WTC11 (cell line): Measurements from ENCODE around the gene AP2S1. TPM values are rescaled to one million over a fixed set of nuclear protein-coding genes. Genes with fewer than 3 reads are reported as not detected.
A peak's percentile ranks its signal among the peaks of the same experiment; 100 is the strongest.

Source experiments
- ATAC-seq: fragments of 200-7000 bp; cut with Tn5 transposase; 2 replicates; pipeline ENCODE4 v1.10.0; 2021; ENCODE audit warnings: mild to moderate bottlenecking, moderate library complexity
- CTCF ChIA-PET: fragments of 300-600 bp; sonication (Branson Sonifier 250); formaldehyde crosslinking; loops from one replicate; lab custom pipeline; 2021; ENCODE audit warnings: antibody characterized with exemption; lab: Charles Lee
- POLR2A ChIA-PET: fragments of 350-600 bp; sonication (Branson Sonifier 250); formaldehyde crosslinking; loops from one replicate; lab custom pipeline; 2021; ENCODE audit warnings: antibody characterized with exemption; lab: Charles Lee
- DNase-seq: peaks from one replicate; pipeline ENCODE4 v3.0.0; 2021; ENCODE audit warnings: low spot score
- H3K27ac Mint-ChIP-seq: 2 replicates; pipeline ENCODE4 v1.8.0; 2021; ENCODE audit warnings: mixed read lengths
- H3K27me3 Mint-ChIP-seq: 2 replicates; pipeline ENCODE4 v1.8.0; 2021; ENCODE audit warnings: low read depth, mild to moderate bottlenecking, moderate library complexity, mixed read lengths
- H3K36me3 Mint-ChIP-seq: 2 replicates; pipeline ENCODE4 v1.8.0; 2021; ENCODE audit warnings: mixed read lengths
- H3K4me1 Mint-ChIP-seq: 2 replicates; pipeline ENCODE4 v1.8.0; 2022; ENCODE audit warnings: mixed read lengths
- H3K4me3 Mint-ChIP-seq: 2 replicates; pipeline ENCODE4 v1.8.0; 2021; ENCODE audit warnings: mild to moderate bottlenecking, moderate library complexity, mixed read lengths
- H3K9me3 Mint-ChIP-seq: 2 replicates; pipeline ENCODE4 v1.8.0; 2021; ENCODE audit warnings: mixed read lengths
- FOXJ3 ChIP-seq: sonication (generic); formaldehyde crosslinking; IDR thresholded peaks from 2 replicates; pipeline ENCODE4 v1.9.0; 2021; ENCODE audit warnings: missing genetic modification reagents, mild to moderate bottlenecking, borderline replicate concordance
- IRF2 ChIP-seq: sonication (generic); formaldehyde crosslinking; IDR thresholded peaks from 2 replicates; pipeline ENCODE4 v1.8.0; 2022; ENCODE audit warnings: low read depth, missing genetic modification reagents, borderline replicate concordance
- KAT7 ChIP-seq: sonication (generic); formaldehyde crosslinking; IDR thresholded peaks from 2 replicates; pipeline ENCODE4 v1.8.1; 2023; ENCODE audit warnings: missing genetic modification reagents, mild to moderate bottlenecking, borderline replicate concordance
- NFE2L1 ChIP-seq: sonication (generic); formaldehyde crosslinking; IDR thresholded peaks from 2 replicates; pipeline ENCODE4 v1.8.1; 2023; ENCODE audit warnings: missing genetic modification reagents
- RELA ChIP-seq: sonication (generic); formaldehyde crosslinking; IDR thresholded peaks from 2 replicates; pipeline ENCODE4 v1.8.1; 2022; ENCODE audit warnings: missing genetic modification reagents, mild to moderate bottlenecking, borderline replicate concordance
- SP1 ChIP-seq: sonication (generic); formaldehyde crosslinking; conservative IDR thresholded peaks from 2 replicates; pipeline ENCODE4 v1.8.1; 2022; ENCODE audit warnings: missing genetic modification reagents
- TEAD4 ChIP-seq: sonication (generic); formaldehyde crosslinking; IDR thresholded peaks from 2 replicates; pipeline ENCODE4 v1.8.0; 2022; ENCODE audit warnings: mild to moderate bottlenecking, missing genetic modification reagents
- TP53 ChIP-seq: sonication (generic); formaldehyde crosslinking; IDR thresholded peaks from 2 replicates; pipeline ENCODE4 v1.8.1; 2023; ENCODE audit warnings: mild to moderate bottlenecking, missing genetic modification reagents
- ZBTB21 ChIP-seq: sonication (generic); formaldehyde crosslinking; IDR thresholded peaks from 2 replicates; pipeline ENCODE4 v1.8.1; 2023; ENCODE audit warnings: mild to moderate bottlenecking, missing genetic modification reagents, borderline replicate concordance
- ZNF396 ChIP-seq: fragments of 250-450 bp; sonication (Bioruptor Pico); IDR thresholded peaks from 2 replicates; pipeline ENCODE4 v1.8.0; 2021; ENCODE audit warnings: mild to moderate bottlenecking, moderate library complexity, borderline replicate concordance
- total RNA-seq: library from RNA; stranded (reverse); gene quantifications from 3 replicates; pipeline ENCODE4 v1.2.3, GENCODE V29; 2021
- TF ChIP-seq, protein P1 (sequence below): sonication (generic); formaldehyde crosslinking; IDR thresholded peaks from 2 replicates; pipeline ENCODE4 v1.8.0; 2023; ENCODE audit warnings: missing genetic modification reagents, mild to moderate bottlenecking, borderline replicate concordance
- TF ChIP-seq, protein P2 (sequence below): sonication (generic); formaldehyde crosslinking; IDR thresholded peaks from 2 replicates; pipeline ENCODE4 v1.8.1; 2023; ENCODE audit warnings: mild to moderate bottlenecking, missing genetic modification reagents, moderate library complexity
- TF ChIP-seq, protein P3 (sequence below): sonication (generic); formaldehyde crosslinking; IDR thresholded peaks from 2 replicates; pipeline ENCODE4 v1.8.1; 2022; ENCODE audit warnings: mild to moderate bottlenecking, missing genetic modification reagents, moderate library complexity, borderline replicate concordance
- TF ChIP-seq, protein P4 (sequence below): sonication (generic); formaldehyde crosslinking; IDR thresholded peaks from 2 replicates; pipeline ENCODE4 v1.8.1; 2022; ENCODE audit warnings: mild to moderate bottlenecking, moderate library complexity, missing genetic modification reagents
- TF ChIP-seq, protein P5 (sequence below): sonication (generic); formaldehyde crosslinking; IDR thresholded peaks from 2 replicates; pipeline ENCODE4 v1.8.1; 2022; ENCODE audit warnings: low read depth, mild to moderate bottlenecking, moderate library complexity, missing genetic modification reagents, borderline replicate concordance
- TF ChIP-seq, protein P6 (sequence below): sonication (generic); formaldehyde crosslinking; IDR thresholded peaks from 2 replicates; pipeline ENCODE4 v1.8.1; 2023; ENCODE audit warnings: mild to moderate bottlenecking, missing genetic modification reagents

AP2S1 gene
- total RNA-seq, 1 experiment from 2014 or later = 249 TPM

DNA sequence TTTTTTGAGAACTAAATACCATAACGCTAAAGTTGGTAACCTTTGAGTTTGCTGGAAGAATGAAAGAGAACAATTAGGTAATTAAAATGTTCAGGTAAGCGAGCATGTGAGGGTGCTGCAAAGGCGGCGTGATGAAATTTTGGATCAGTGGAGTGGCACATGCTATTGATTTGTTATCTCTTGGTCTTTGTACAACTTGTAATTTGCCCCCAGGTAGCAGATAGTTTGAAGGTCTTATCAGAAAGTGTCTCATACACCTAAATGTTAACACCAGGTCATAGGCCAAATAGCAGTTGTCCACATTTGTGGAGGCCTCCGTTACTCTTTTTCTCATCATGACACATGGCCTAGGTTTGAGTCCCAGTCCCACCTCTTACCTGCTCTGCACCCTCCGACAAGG lies 25.0 kb upstream of the AP2S1 start (continued):
- TF ChIP-seq, protein P1, sequence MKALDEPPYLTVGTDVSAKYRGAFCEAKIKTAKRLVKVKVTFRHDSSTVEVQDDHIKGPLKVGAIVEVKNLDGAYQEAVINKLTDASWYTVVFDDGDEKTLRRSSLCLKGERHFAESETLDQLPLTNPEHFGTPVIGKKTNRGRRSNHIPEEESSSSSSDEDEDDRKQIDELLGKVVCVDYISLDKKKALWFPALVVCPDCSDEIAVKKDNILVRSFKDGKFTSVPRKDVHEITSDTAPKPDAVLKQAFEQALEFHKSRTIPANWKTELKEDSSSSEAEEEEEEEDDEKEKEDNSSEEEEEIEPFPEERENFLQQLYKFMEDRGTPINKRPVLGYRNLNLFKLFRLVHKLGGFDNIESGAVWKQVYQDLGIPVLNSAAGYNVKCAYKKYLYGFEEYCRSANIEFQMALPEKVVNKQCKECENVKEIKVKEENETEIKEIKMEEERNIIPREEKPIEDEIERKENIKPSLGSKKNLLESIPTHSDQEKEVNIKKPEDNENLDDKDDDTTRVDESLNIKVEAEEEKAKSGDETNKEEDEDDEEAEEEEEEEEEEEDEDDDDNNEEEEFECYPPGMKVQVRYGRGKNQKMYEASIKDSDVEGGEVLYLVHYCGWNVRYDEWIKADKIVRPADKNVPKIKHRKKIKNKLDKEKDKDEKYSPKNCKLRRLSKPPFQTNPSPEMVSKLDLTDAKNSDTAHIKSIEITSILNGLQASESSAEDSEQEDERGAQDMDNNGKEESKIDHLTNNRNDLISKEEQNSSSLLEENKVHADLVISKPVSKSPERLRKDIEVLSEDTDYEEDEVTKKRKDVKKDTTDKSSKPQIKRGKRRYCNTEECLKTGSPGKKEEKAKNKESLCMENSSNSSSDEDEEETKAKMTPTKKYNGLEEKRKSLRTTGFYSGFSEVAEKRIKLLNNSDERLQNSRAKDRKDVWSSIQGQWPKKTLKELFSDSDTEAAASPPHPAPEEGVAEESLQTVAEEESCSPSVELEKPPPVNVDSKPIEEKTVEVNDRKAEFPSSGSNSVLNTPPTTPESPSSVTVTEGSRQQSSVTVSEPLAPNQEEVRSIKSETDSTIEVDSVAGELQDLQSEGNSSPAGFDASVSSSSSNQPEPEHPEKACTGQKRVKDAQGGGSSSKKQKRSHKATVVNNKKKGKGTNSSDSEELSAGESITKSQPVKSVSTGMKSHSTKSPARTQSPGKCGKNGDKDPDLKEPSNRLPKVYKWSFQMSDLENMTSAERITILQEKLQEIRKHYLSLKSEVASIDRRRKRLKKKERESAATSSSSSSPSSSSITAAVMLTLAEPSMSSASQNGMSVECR (CRISPR knock-in tag) = no peak
- TF ChIP-seq, protein P2, sequence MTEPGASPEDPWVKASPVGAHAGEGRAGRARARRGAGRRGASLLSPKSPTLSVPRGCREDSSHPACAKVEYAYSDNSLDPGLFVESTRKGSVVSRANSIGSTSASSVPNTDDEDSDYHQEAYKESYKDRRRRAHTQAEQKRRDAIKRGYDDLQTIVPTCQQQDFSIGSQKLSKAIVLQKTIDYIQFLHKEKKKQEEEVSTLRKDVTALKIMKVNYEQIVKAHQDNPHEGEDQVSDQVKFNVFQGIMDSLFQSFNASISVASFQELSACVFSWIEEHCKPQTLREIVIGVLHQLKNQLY (CRISPR knock-in tag) = no peak
- no peak for TF ChIP-seq ZBTB21 (CRISPR knock-in tag)
- no peak for TF ChIP-seq IRF2 (CRISPR knock-in tag)

DNA sequence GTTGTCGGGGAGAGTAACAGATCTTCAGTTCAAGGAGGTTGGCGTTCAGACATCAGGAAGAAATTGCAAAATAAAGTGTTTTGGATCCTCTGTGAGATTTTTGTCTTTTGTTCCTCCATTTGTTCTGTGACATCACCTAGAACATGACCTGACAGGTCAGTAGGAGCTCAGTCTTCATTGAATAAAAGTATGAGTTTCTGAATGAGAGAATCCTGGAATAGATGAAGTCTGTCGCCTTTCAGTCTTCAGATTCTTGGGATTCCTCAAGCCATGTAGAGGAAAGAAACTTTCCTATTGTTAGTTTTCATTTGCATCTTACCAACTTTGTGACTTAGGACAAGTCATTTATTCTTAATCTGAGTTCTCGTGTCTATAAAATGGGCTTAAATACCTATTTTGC lies 24.6 kb upstream of the AP2S1 start:
- no peaks in the 10 kb centered on the region for H3K27me3 Mint-ChIP-seq
- CTCF ChIA-PET = no interaction called here
- H3K36me3 Mint-ChIP-seq = peaks cover 5% of the 10 kb centered on the region
- H3K27ac Mint-ChIP-seq = peak overlapping the region; percentile 98
- DNase-seq = no peak
- peaks cover 9% of the 10 kb centered on the region for H3K4me1 Mint-ChIP-seq
- POLR2A ChIA-PET = no interaction called here
- no peaks in the 10 kb centered on the region for H3K9me3 Mint-ChIP-seq
- ATAC-seq = peak; percentile 48
- no peak for TF ChIP-seq ZNF396 (CRISPR knock-in tag)
- TF ChIP-seq KAT7 (CRISPR knock-in tag) = no peak
- TF ChIP-seq RELA (CRISPR knock-in tag) = no peak
- TF ChIP-seq TP53 (CRISPR knock-in tag) = no peak
- TF ChIP-seq NFE2L1 (CRISPR knock-in tag) = no peak
- TF ChIP-seq, protein P3, sequence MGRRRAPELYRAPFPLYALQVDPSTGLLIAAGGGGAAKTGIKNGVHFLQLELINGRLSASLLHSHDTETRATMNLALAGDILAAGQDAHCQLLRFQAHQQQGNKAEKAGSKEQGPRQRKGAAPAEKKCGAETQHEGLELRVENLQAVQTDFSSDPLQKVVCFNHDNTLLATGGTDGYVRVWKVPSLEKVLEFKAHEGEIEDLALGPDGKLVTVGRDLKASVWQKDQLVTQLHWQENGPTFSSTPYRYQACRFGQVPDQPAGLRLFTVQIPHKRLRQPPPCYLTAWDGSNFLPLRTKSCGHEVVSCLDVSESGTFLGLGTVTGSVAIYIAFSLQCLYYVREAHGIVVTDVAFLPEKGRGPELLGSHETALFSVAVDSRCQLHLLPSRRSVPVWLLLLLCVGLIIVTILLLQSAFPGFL (CRISPR knock-in tag) = no peak
- TF ChIP-seq, protein P4, sequence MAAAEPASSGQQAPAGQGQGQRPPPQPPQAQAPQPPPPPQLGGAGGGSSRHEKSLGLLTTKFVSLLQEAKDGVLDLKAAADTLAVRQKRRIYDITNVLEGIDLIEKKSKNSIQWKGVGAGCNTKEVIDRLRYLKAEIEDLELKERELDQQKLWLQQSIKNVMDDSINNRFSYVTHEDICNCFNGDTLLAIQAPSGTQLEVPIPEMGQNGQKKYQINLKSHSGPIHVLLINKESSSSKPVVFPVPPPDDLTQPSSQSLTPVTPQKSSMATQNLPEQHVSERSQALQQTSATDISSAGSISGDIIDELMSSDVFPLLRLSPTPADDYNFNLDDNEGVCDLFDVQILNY (CRISPR knock-in tag) = no peak
- no peak for TF ChIP-seq TEAD4 (CRISPR knock-in tag)
- no peak for TF ChIP-seq SP1 (CRISPR knock-in tag)
- no peak for TF ChIP-seq FOXJ3 (CRISPR knock-in tag)
- TF ChIP-seq, protein P5, sequence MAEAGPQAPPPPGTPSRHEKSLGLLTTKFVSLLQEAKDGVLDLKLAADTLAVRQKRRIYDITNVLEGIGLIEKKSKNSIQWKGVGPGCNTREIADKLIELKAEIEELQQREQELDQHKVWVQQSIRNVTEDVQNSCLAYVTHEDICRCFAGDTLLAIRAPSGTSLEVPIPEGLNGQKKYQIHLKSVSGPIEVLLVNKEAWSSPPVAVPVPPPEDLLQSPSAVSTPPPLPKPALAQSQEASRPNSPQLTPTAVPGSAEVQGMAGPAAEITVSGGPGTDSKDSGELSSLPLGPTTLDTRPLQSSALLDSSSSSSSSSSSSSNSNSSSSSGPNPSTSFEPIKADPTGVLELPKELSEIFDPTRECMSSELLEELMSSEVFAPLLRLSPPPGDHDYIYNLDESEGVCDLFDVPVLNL (CRISPR knock-in tag) = no peak
- TF ChIP-seq, protein P6, sequence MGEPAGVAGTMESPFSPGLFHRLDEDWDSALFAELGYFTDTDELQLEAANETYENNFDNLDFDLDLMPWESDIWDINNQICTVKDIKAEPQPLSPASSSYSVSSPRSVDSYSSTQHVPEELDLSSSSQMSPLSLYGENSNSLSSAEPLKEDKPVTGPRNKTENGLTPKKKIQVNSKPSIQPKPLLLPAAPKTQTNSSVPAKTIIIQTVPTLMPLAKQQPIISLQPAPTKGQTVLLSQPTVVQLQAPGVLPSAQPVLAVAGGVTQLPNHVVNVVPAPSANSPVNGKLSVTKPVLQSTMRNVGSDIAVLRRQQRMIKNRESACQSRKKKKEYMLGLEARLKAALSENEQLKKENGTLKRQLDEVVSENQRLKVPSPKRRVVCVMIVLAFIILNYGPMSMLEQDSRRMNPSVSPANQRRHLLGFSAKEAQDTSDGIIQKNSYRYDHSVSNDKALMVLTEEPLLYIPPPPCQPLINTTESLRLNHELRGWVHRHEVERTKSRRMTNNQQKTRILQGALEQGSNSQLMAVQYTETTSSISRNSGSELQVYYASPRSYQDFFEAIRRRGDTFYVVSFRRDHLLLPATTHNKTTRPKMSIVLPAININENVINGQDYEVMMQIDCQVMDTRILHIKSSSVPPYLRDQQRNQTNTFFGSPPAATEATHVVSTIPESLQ = no peak
- H3K4me3 Mint-ChIP-seq = no peak overlapping the region
